Measurements from ENCODE around the gene RALGDS.

RALGDS gene

DNA sequence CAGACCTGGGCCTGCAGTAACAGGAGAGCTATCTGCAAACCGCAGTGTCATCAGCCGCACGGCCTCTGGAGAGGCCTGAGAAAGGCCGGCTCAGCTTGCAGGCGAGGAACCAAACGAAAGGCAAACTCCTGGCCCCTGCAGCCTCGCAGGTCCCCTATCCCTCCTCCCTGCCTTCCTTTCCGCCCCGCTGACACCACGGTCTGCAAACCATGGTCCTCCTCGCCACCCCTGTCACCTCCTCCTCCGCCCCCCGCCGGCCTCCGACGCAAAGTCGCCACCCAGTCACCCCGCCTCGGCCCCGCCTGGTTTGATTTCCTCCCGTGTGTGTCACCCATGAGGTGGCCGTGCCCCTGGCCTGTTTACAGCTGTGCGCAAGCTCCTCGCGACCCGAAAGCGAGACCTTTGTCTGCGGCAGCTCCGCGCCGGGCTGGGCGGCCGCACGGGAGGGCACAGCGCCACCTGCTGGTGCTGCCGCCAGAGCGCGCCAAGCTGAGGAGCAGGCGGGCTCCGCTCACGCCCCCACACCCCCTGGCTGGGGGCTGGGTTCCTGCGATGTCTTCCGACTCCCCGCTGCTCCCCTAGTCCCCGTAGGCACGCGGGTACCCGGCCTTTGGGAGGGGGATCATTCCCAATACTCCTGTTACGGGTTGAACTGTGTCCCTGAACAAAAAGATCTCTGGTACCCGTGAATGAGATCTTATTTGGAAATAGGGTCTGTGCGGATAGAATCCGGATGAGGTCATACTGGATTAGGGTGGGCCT, 23.3 kb upstream of the RALGDS start:
- Mint-ChIP-seq H3K27me3 (no peaks in the 10 kb centered on the region), H3K9me3 (ENCODE audit: low read depth) (no peaks in the 10 kb centered on the region), H3K36me3 (no peaks in the 10 kb centered on the region), H3K27ac (peak overlapping the region; percentile 86), H3K4me1 (ENCODE audit: low read depth) (peaks cover 53% of the 10 kb centered on the region), H3K4me3 (peak overlapping the region; percentile 80)

DNA sequence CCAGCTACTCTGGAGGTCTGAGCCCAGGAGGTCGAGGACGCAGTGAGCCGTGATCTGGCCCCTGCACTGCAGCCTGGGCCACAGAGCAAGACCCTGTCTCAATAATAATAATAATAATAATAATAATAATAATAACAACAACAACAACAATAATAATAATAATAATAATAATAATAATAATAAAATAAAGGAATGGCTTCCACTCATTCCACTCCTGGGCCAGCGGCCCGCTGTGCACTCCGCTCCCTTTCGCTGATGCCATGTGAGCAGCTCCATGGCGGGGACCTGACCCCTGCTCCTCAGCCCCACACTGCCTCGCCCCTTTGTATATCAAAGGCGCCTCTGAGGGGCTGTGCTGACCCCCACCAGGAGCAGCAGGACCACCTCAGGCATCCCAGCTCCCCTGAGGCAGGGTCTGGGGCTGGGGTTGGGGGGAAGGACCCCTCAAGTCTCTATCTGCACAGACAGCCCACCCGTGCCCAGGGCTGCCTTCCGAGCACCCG, 22.6 kb upstream of the RALGDS start:
- Mint-ChIP-seq H3K36me3 (no peaks in the 10 kb centered on the region), H3K27me3 (no peaks in the 10 kb centered on the region), H3K4me1 (ENCODE audit: low read depth) (peaks cover 56% of the 10 kb centered on the region), H3K27ac (peak overlapping the region; percentile 86), H3K9me3 (ENCODE audit: low read depth) (no peaks in the 10 kb centered on the region), H3K4me3 (peak overlapping the region; percentile 80)

GRCh38 chr9:133142684-133143622, 21.9 kb upstream of the RALGDS start:
- Mint-ChIP-seq H3K4me3 (peak overlapping the region; percentile 54), H3K4me1 (ENCODE audit: low read depth) (peaks cover 55% of the 10 kb centered on the region), H3K36me3 (no peaks in the 10 kb centered on the region), H3K9me3 (ENCODE audit: low read depth) (no peaks in the 10 kb centered on the region), H3K27ac (peak overlapping the region; percentile 61), H3K27me3 (no peaks in the 10 kb centered on the region)

GRCh38 chr9:133141833-133142595, 21.0 kb upstream of the RALGDS start:
- no peaks in the 10 kb centered on the region for H3K9me3 Mint-ChIP-seq (ENCODE audit: low read depth)

DNA sequence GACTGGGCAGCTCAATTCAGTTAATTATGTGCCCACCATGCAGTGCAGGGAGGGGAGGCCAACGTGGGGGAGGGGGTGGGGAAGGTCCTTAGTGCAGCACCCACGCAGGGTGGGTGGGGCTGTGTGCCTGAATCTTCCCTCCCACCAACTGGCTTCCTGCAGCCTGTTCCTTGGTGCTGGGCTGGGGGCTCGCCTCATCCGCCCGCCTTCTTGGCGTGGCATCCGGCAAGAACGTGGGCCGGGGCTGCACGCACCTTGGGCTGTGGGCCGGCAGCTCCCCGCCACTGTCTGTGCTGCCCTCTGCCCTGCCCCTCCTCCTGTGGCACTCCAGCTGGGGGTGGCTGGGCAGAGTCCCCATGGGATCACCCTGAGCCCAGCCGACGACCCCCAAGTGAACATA, 19.6 kb upstream of the RALGDS start:
- Mint-ChIP-seq H3K4me1 (ENCODE audit: low read depth) (peaks cover 59% of the 10 kb centered on the region), H3K27me3 (no peaks in the 10 kb centered on the region), H3K4me3 (no peak overlapping the region), H3K9me3 (ENCODE audit: low read depth) (no peaks in the 10 kb centered on the region), H3K36me3 (no peaks in the 10 kb centered on the region), H3K27ac (peak overlapping the region; percentile 76)

More at GRCh38 chr9:133141833-133142595, 21.0 kb upstream of the RALGDS start:
- Mint-ChIP-seq H3K27ac (peak overlapping the region; percentile 76), H3K27me3 (no peaks in the 10 kb centered on the region), H3K4me1 (ENCODE audit: low read depth) (peaks cover 55% of the 10 kb centered on the region), H3K36me3 (no peaks in the 10 kb centered on the region), H3K4me3 (peak overlapping the region; percentile 49)

GRCh38 chr9:133140174-133140505, 19.1 kb upstream of the RALGDS start:
- Mint-ChIP-seq H3K4me1 (ENCODE audit: low read depth) (peaks cover 57% of the 10 kb centered on the region), H3K27me3 (no peaks in the 10 kb centered on the region), H3K36me3 (no peaks in the 10 kb centered on the region), H3K4me3 (no peak overlapping the region), H3K27ac (no peak overlapping the region), H3K9me3 (ENCODE audit: low read depth) (no peaks in the 10 kb centered on the region)

GRCh38 chr9:133139246-133140173, 18.5 kb upstream of the RALGDS start:
- H3K27ac Mint-ChIP-seq = no peak overlapping the region
- no peak overlapping the region for H3K4me3 Mint-ChIP-seq
- H3K4me1 Mint-ChIP-seq (ENCODE audit: low read depth) = peaks cover 56% of the 10 kb centered on the region
- no peaks in the 10 kb centered on the region for H3K27me3 Mint-ChIP-seq
- no peaks in the 10 kb centered on the region for H3K36me3 Mint-ChIP-seq
- H3K9me3 Mint-ChIP-seq (ENCODE audit: low read depth) = no peaks in the 10 kb centered on the region

- peaks cover 2% of the 10 kb centered on the region for H3K36me3 Mint-ChIP-seq
- H3K4me3 Mint-ChIP-seq = no peak overlapping the region
- H3K9me3 Mint-ChIP-seq (ENCODE audit: low read depth) = no peaks in the 10 kb centered on the region
- H3K4me1 Mint-ChIP-seq (ENCODE audit: low read depth) = peaks cover 57% of the 10 kb centered on the region
- H3K27me3 Mint-ChIP-seq = no peaks in the 10 kb centered on the region
- peak overlapping the region; percentile 80 for H3K27ac Mint-ChIP-seq
These were observed 16.6 kb upstream of the RALGDS start for GRCh38 chr9:133137451-133138231.

DNA sequence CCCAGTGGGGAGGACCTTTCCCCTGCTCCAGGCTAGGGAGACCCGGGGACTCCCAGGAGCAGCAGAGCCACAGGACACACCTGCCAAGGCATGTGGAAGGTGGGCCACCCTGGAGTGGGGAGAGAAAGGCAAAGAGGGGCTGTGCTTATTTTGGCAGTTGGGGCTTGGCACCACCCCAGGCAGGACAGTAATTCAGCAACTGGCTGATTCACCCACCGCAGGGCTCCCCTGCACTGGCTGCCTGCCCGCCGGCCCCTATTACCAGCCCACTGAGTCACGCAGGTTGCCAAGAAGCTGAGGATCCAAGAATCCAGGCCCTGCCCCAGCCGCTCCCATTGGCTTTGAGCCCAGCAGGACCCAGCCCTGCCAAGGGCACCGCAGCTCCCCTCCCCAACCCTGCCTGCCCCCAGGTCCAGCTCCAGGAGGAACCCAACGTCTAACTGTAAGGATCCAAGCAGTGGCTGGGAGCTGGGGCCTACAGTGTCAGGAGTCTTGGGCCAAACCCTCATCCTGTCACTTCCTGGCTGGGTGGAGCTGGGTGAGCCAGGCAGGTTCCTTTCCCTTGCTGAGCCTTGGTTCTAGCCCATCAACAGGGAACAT, 14.2 kb upstream of the RALGDS start:
- H3K4me3 Mint-ChIP-seq = peak overlapping the region; percentile 51

GRCh38 chr9:133134388-133135145, 13.5 kb upstream of the RALGDS start:
- Mint-ChIP-seq H3K27me3 (no peaks in the 10 kb centered on the region), H3K4me3 (peak overlapping the region; percentile 85), H3K9me3 (ENCODE audit: low read depth) (no peaks in the 10 kb centered on the region), H3K36me3 (peaks cover 2% of the 10 kb centered on the region), H3K27ac (peak overlapping the region; percentile 98), H3K4me1 (ENCODE audit: low read depth) (peaks cover 63% of the 10 kb centered on the region)

More for the DNA sequence above, 14.2 kb upstream of the RALGDS start:
- H3K27ac Mint-ChIP-seq = peak overlapping the region; percentile 98
- no peaks in the 10 kb centered on the region for H3K27me3 Mint-ChIP-seq
- peaks cover 61% of the 10 kb centered on the region for H3K4me1 Mint-ChIP-seq (ENCODE audit: low read depth)
- H3K9me3 Mint-ChIP-seq (ENCODE audit: low read depth) = no peaks in the 10 kb centered on the region
- peaks cover 2% of the 10 kb centered on the region for H3K36me3 Mint-ChIP-seq

DNA sequence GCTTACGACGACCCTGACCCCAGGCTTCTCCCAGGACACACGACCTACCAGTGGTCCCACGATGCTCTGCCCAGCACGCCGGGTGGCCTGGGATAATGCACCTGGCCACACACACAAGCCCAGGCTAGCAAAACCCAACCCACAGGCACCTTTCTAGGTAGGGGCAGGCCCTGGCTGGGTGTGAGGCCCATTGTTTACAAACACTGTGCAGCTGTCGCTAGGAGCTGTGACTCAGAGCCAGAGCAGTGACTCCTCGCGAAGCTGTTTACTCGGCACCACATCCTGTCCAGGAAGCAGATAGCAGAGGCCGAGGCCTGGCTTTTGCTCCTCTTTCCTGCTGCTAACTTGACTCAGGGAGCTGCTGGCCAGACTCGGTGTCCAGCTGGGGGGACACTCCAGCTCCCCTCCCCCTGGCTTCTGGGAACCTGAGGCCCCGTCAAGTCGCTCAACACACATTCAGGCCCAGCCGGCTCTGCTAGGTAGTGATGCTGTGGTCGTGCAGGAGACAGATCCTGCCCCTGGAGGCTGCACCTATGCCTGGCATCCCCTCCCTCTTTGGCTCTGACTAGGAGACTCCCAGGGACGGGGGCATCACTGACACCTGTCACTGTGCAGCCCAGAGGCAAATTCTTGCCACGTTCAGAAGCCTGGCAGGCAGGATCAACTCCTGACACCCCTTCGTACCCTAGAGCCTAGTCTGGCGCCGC, 12.8 kb upstream of the RALGDS start:
- no peaks in the 10 kb centered on the region for H3K9me3 Mint-ChIP-seq (ENCODE audit: low read depth)
- H3K4me1 Mint-ChIP-seq (ENCODE audit: low read depth) = peaks cover 64% of the 10 kb centered on the region
- H3K27ac Mint-ChIP-seq = peak overlapping the region; percentile 98
- no peaks in the 10 kb centered on the region for H3K27me3 Mint-ChIP-seq
- H3K4me3 Mint-ChIP-seq = peak overlapping the region; percentile 85
- H3K36me3 Mint-ChIP-seq = peaks cover 2% of the 10 kb centered on the region

DNA sequence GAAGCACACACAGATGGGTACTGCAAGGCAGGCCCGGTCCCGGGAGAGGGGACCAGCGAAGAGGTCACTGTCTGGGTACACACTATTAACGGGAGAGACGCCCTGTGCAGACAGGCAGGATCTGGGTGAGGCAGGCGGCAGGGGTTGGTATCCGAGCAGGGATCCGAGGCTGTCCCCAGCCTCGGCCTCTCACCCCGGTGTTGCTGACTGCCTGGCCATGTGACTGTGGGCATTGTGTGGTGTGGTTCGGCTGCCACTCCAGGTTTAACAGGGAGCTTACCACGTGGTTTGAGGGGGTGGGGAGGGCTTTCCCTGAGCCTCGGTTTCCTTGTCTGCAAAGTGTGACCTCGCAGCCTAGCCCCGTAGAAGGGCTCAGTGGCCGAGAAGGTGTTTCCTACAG, 11.1 kb upstream of the RALGDS start:
- Mint-ChIP-seq H3K27ac (peak overlapping the region; percentile 89), H3K36me3 (peaks cover 2% of the 10 kb centered on the region), H3K27me3 (no peaks in the 10 kb centered on the region), H3K4me3 (peak overlapping the region; percentile 63), H3K9me3 (ENCODE audit: low read depth) (no peaks in the 10 kb centered on the region), H3K4me1 (ENCODE audit: low read depth) (peaks cover 69% of the 10 kb centered on the region)
